Measurements from ENCODE around the gene CHST15. TPM values are rescaled to one million over a fixed set of nuclear protein-coding genes. Genes with fewer than 3 reads are reported as not detected.

The CHST15 gene
- total RNA-seq, 1 donor from 2014 or later, result 11.1 TPM

DNA sequence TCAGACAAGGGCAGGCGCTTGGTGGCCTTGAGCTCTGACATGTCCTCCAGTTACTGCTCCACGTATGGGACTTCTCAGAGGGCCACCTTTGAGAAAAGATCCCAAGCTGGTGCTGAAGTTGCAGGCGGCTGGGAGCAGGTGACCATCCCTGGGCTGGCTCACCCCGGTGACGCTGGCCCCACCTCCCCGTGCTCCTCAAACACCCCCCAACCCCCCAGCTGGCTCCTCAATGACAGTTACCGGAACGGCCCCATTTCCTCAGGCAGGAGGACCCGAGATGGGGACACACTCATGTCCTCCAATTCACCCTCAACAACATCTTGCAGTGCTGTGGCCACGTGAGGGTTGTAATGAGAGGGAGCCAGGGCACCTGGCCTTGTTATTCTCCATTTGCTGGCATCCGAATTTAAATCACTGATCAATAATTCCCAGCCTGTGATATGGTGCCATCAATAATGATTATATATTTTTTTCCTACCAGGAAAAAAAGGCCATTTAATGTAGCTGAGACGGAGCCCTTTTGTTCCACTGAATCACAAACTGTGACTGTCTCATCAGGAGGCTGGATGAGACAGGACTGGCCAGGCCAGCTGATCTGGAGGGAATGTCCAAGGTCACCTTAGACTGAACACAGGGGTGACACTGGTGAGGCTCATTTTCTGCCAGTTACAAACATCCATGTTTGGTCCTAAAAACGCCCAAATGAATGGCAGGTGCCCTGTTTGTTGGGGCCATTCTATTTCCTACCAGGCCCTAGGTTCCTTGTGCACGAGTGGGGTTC lies 64.5 kb downstream of the CHST15 start:
- H3K27me3 ChIP-seq (ENCODE audit: control insufficient read depth, insufficient read depth, low read length), result no peaks in the 10 kb centered on the region
- no peak overlapping the region for H3K4me3 ChIP-seq (ENCODE audit: low read depth, low read length)
- no peak for DNase-seq (ENCODE audit: low read depth)
- peaks cover 2% of the 10 kb centered on the region for H3K36me3 ChIP-seq (ENCODE audit: control insufficient read depth, insufficient read depth, low read length)
- TF ChIP-seq, protein P1, sequence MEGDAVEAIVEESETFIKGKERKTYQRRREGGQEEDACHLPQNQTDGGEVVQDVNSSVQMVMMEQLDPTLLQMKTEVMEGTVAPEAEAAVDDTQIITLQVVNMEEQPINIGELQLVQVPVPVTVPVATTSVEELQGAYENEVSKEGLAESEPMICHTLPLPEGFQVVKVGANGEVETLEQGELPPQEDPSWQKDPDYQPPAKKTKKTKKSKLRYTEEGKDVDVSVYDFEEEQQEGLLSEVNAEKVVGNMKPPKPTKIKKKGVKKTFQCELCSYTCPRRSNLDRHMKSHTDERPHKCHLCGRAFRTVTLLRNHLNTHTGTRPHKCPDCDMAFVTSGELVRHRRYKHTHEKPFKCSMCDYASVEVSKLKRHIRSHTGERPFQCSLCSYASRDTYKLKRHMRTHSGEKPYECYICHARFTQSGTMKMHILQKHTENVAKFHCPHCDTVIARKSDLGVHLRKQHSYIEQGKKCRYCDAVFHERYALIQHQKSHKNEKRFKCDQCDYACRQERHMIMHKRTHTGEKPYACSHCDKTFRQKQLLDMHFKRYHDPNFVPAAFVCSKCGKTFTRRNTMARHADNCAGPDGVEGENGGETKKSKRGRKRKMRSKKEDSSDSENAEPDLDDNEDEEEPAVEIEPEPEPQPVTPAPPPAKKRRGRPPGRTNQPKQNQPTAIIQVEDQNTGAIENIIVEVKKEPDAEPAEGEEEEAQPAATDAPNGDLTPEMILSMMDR (IDR thresholded peaks at IDR 0.05; ENCODE audit: insufficient read depth, low read length, severe bottlenecking), result no peak
- no peak for FAIRE-seq

DNA sequence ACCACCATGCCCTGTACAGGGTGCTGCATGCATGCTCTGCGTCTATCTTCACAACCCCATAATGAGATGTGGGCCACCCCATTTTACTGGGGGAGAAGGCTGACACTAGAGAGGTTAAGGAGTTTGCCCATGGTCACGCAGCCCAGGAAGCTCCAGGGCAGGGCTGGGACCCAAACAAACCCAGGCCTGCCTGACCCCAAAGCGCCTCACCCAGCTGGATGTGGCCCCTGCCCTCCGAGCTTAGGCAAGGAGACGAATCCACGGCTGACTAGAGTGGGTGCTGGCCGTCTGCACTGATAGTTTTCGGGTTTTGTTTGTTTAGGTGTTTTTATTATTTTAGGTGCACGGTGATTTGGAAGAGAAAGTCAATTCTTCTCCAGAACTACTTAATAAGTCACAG lies 65.7 kb downstream of the CHST15 start:
- TF ChIP-seq, protein P1 (IDR thresholded peaks at IDR 0.05; ENCODE audit: insufficient read depth, low read length, severe bottlenecking), result no peak
- peaks cover 2% of the 10 kb centered on the region for H3K36me3 ChIP-seq (ENCODE audit: control insufficient read depth, insufficient read depth, low read length)
- DNase-seq (ENCODE audit: low read depth), result no peak
- no peak overlapping the region for H3K4me3 ChIP-seq (ENCODE audit: low read depth, low read length)
- H3K27me3 ChIP-seq (ENCODE audit: control insufficient read depth, insufficient read depth, low read length), result no peaks in the 10 kb centered on the region
- no peak for FAIRE-seq

DNA sequence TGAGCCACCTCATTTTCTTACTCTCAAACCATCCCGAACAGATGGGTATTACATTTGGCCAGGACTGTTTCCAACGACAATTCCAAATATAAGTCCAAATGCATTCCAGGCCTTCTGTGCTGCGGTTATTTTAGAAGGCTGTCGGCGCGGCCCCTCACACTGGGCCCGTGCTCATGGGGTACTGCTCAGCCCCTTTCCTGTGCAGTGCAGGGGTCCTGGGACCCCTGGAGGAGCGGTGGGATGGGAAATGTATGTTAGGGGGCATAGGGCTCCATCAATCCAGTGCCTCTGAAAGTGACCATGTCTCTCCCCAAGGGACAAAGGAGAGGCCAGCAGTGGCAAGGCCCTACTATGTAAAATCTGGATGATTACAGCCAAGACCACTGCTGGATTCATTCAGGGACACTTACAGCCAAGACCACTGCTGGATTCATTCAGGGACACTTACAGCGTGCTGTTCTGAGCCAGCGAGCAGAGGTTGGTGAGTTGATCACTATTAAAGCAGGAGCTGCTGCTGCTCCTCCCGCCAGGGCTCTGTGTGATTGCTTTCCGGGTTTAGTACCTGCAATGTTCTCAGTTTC lies 66.3 kb downstream of the CHST15 start:
- H3K27me3 ChIP-seq (ENCODE audit: control insufficient read depth, insufficient read depth, low read length), result no peaks in the 10 kb centered on the region
- TF ChIP-seq, protein P1 (IDR thresholded peaks at IDR 0.05; ENCODE audit: insufficient read depth, low read length, severe bottlenecking), result no peak

DNA sequence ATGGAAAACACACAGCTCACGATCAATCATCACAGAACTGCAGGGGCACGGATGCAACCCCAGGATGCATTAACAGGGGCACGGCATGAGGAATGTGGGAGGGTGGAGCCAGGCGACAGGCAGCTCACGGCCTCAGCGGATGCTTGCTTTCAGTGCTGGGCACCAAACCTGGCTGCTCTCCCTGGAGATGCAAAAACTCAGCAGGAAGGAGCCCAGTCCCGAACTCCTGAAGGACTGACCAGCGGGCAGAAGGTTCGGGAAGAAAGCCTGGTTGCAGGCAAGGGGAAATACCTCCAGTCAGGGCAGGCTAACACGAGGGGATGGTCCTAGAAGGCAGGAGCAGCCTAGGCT lies 66.8 kb downstream of the CHST15 start:
- no peak for DNase-seq (ENCODE audit: low read depth)
- FAIRE-seq, result no peak
- Histone ChIP-seq H3K27me3 (ENCODE audit: control insufficient read depth, insufficient read depth, low read length) (no peaks in the 10 kb centered on the region), H3K4me3 (ENCODE audit: low read depth, low read length) (no peak overlapping the region), H3K36me3 (ENCODE audit: control insufficient read depth, insufficient read depth, low read length) (peaks cover 2% of the 10 kb centered on the region)
- TF ChIP-seq, protein P1 (IDR thresholded peaks at IDR 0.05; ENCODE audit: insufficient read depth, low read length, severe bottlenecking), result no peak

More for the DNA sequence above, 66.3 kb downstream of the CHST15 start:
- FAIRE-seq (no peak), DNase-seq (ENCODE audit: low read depth) (no peak)
- Histone ChIP-seq H3K4me3 (ENCODE audit: low read depth, low read length) (no peak overlapping the region), H3K36me3 (ENCODE audit: control insufficient read depth, insufficient read depth, low read length) (peaks cover 2% of the 10 kb centered on the region)

DNA sequence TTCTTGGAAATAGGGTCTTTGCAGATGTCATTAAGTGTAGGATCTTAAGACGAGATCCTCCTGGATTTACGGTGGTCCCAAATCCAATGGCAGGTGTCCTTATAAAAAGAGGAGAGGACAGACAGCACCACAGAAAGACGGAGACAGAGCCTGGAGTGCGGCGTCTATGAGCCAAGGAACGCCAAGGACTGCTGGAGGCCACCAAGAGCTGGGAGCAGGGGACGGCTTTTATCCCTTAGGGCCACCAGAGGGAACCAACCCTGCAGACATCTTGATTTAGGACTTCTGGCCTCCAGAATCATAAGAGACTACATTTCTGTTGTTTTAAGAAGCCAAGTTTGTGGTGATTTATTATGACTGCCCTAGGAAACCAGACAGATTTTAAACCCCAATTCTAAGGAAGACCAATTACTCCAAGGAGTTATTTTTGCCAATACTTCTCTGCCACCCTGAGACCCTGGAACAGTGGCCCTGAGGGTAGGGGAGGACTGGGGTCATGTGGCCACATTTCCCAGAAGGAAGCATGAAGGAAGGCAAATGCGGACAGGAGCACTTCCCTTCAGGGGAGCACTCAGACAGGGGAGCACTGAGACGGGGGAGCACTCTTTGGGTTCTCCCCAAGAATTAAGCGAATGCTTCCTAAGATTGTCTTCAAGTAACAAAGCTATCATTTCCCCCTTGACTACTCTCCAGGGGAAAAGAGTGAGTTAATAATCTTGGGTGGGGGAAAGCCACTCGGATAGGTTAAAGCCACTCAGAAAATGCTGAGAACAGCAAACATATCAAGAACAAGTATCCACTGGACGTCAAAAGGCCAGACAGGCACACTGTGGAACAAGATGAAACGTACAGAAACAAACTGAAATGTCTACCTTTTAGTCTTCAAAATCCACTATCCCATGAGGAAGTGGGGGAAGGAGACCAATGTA lies 67.5 kb downstream of the CHST15 start:
- peaks cover 2% of the 10 kb centered on the region for H3K36me3 ChIP-seq (ENCODE audit: control insufficient read depth, insufficient read depth, low read length)
- FAIRE-seq (peak; percentile 13), DNase-seq (ENCODE audit: low read depth) (no peak)
- no peaks in the 10 kb centered on the region for H3K27me3 ChIP-seq (ENCODE audit: control insufficient read depth, insufficient read depth, low read length)
- TF ChIP-seq, protein P1 (IDR thresholded peaks at IDR 0.05; ENCODE audit: insufficient read depth, low read length, severe bottlenecking), result no peak
- no peak overlapping the region for H3K4me3 ChIP-seq (ENCODE audit: low read depth, low read length)
